HG03196 (cell line): ENCODE results near the gene NUDCD3.

Experiments used
- ATAC-seq: cut with Tn5 transposase; IDR thresholded peaks from one replicate; pipeline ENCODE4 v1.9.1; 2021; ENCODE audit not compliant: unreplicated experiment

NUDCD3 gene

GRCh38 chr7:44372560-44373417 is 117.7 kb downstream of the NUDCD3 start:
- no peak for ATAC-seq

- ATAC-seq = no peak
Measured at GRCh38 chr7:44368885-44369284, 121.6 kb downstream of the NUDCD3 start.

GRCh38 chr7:44368455-44368854 is 122.0 kb downstream of the NUDCD3 start:
- no peak for ATAC-seq

GRCh38 chr7:44367475-44368043 is 122.9 kb downstream of the NUDCD3 start:
- no peak for ATAC-seq

GRCh38 chr7:44366986-44367385 is 123.5 kb downstream of the NUDCD3 start:
- ATAC-seq = no peak

- ATAC-seq = no peak
Measured at GRCh38 chr7:44353668-44354067, 136.8 kb downstream of the NUDCD3 start.

GRCh38 chr7:44348851-44349781 is 141.3 kb downstream of the NUDCD3 start:
- no peak for ATAC-seq

- no peak for ATAC-seq
Measured at GRCh38 chr7:44348300-44348699, 142.2 kb downstream of the NUDCD3 start.

- no peak for ATAC-seq
Measured at GRCh38 chr7:44347546-44348114, 142.8 kb downstream of the NUDCD3 start.

- ATAC-seq = no peak
Measured at GRCh38 chr7:44346063-44346462, 144.4 kb downstream of the NUDCD3 start.

GRCh38 chr7:44341401-44341800 is 149.1 kb downstream of the NUDCD3 start:
- no peak for ATAC-seq

GRCh38 chr7:44338600-44338999 is 151.9 kb downstream of the NUDCD3 start:
- no peak for ATAC-seq

- no peak for ATAC-seq
Measured at GRCh38 chr7:44336491-44336890, 154.0 kb downstream of the NUDCD3 start.

- no peak for ATAC-seq
Measured at GRCh38 chr7:44335184-44335583, 155.3 kb downstream of the NUDCD3 start.

- ATAC-seq = no peak
Measured at GRCh38 chr7:44334734-44335097, 155.7 kb downstream of the NUDCD3 start.

- no peak for ATAC-seq
Measured at GRCh38 chr7:44333911-44334733, 156.3 kb downstream of the NUDCD3 start.

- ATAC-seq = no peak
Measured at GRCh38 chr7:44331682-44332081, 158.8 kb downstream of the NUDCD3 start.

- no peak for ATAC-seq
Measured at GRCh38 chr7:44330331-44330730, 160.1 kb downstream of the NUDCD3 start.

GRCh38 chr7:44329888-44330287 is 160.6 kb downstream of the NUDCD3 start:
- ATAC-seq = no peak
